WTC11 (cell line): ENCODE measurements around the gene RSPO3. TPM values are rescaled to one million over a fixed set of nuclear protein-coding genes. Genes with fewer than 3 reads are reported as not detected.
"Not testable (repeated sequence)": the region's sequence is repeated elsewhere in the genome, so short reads cannot be mapped to it uniquely, and the experiment has no call there.

ENCODE experiments used
- ATAC-seq: fragments of 200-7000 bp; cut with Tn5 transposase; 2 replicates; pipeline ENCODE4 v1.10.0; 2021; ENCODE audit warnings: mild to moderate bottlenecking, moderate library complexity
- CTCF ChIA-PET: fragments of 300-600 bp; sonication (Branson Sonifier 250); formaldehyde crosslinking; loops from one replicate; lab custom pipeline; 2021; ENCODE audit warnings: antibody characterized with exemption; lab: Charles Lee
- POLR2A ChIA-PET: fragments of 350-600 bp; sonication (Branson Sonifier 250); formaldehyde crosslinking; loops from one replicate; lab custom pipeline; 2021; ENCODE audit warnings: antibody characterized with exemption; lab: Charles Lee
- DNase-seq: peaks from one replicate; pipeline ENCODE4 v3.0.0; 2021; ENCODE audit warnings: low spot score
- H3K27ac Mint-ChIP-seq: 2 replicates; pipeline ENCODE4 v1.8.0; 2021; ENCODE audit warnings: mixed read lengths
- H3K27me3 Mint-ChIP-seq: 2 replicates; pipeline ENCODE4 v1.8.0; 2021; ENCODE audit warnings: low read depth, mild to moderate bottlenecking, moderate library complexity, mixed read lengths
- H3K36me3 Mint-ChIP-seq: 2 replicates; pipeline ENCODE4 v1.8.0; 2021; ENCODE audit warnings: mixed read lengths
- H3K4me1 Mint-ChIP-seq: 2 replicates; pipeline ENCODE4 v1.8.0; 2022; ENCODE audit warnings: mixed read lengths
- H3K4me3 Mint-ChIP-seq: 2 replicates; pipeline ENCODE4 v1.8.0; 2021; ENCODE audit warnings: mild to moderate bottlenecking, moderate library complexity, mixed read lengths
- H3K9me3 Mint-ChIP-seq: 2 replicates; pipeline ENCODE4 v1.8.0; 2021; ENCODE audit warnings: mixed read lengths
- AR ChIP-seq: fragments of 250-450 bp; sonication (Bioruptor Pico); IDR thresholded peaks from 2 replicates; pipeline ENCODE4 v1.9.0; 2021; ENCODE audit warnings: mild to moderate bottlenecking
- ARID4B ChIP-seq: sonication (generic); formaldehyde crosslinking; IDR thresholded peaks from 2 replicates; pipeline ENCODE4 v1.8.0; 2023; ENCODE audit warnings: missing genetic modification reagents, mild to moderate bottlenecking, borderline replicate concordance
- ATF1 ChIP-seq: sonication (generic); formaldehyde crosslinking; IDR thresholded peaks from 2 replicates; pipeline ENCODE4 v1.8.1; 2023; ENCODE audit warnings: mild to moderate bottlenecking, moderate library complexity, missing genetic modification reagents
- ATF3 ChIP-seq: sonication (generic); formaldehyde crosslinking; conservative IDR thresholded peaks from 2 replicates; pipeline ENCODE4 v1.8.1; 2022; ENCODE audit warnings: mild to moderate bottlenecking, missing genetic modification reagents
- CREB1 ChIP-seq: sonication (generic); formaldehyde crosslinking; IDR thresholded peaks from 2 replicates; pipeline ENCODE4 v1.8.0; 2023; ENCODE audit warnings: mild to moderate bottlenecking, missing genetic modification reagents
- CREM ChIP-seq: sonication (generic); formaldehyde crosslinking; IDR thresholded peaks from 2 replicates; pipeline ENCODE4 v1.8.1; 2022; ENCODE audit warnings: mild to moderate bottlenecking, missing genetic modification reagents, moderate library complexity
- CTCF ChIP-seq: fragments of 200-600 bp; IDR thresholded peaks from 2 replicates; pipeline ENCODE4 v1.8.0; 2022; ENCODE audit warnings: antibody characterized with exemption
- FOXJ3 ChIP-seq: sonication (generic); formaldehyde crosslinking; IDR thresholded peaks from 2 replicates; pipeline ENCODE4 v1.9.0; 2021; ENCODE audit warnings: missing genetic modification reagents, mild to moderate bottlenecking, borderline replicate concordance
- FOXP1 ChIP-seq: sonication (generic); formaldehyde crosslinking; IDR thresholded peaks from 2 replicates; pipeline ENCODE4 v1.8.0; 2022; ENCODE audit warnings: missing genetic modification reagents, mild to moderate bottlenecking, moderate library complexity, borderline replicate concordance
- HMGXB4 ChIP-seq: sonication (generic); formaldehyde crosslinking; IDR thresholded peaks from 2 replicates; pipeline ENCODE4 v1.8.1; 2023; ENCODE audit warnings: mild to moderate bottlenecking, moderate library complexity, missing genetic modification reagents
- NR2C2 ChIP-seq: sonication (generic); formaldehyde crosslinking; IDR thresholded peaks from 2 replicates; pipeline ENCODE4 v1.8.0; 2022; ENCODE audit warnings: mild to moderate bottlenecking, missing genetic modification reagents
- TEAD1 ChIP-seq: sonication (generic); formaldehyde crosslinking; IDR thresholded peaks from 2 replicates; pipeline ENCODE4 v1.8.0; 2022; ENCODE audit warnings: mild to moderate bottlenecking, missing genetic modification reagents
- ZBTB43 ChIP-seq: sonication (generic); formaldehyde crosslinking; IDR thresholded peaks from 2 replicates; pipeline ENCODE4 v1.8.1; 2023; ENCODE audit warnings: mild to moderate bottlenecking, missing genetic modification reagents
- ZNF219 ChIP-seq: sonication (generic); formaldehyde crosslinking; IDR thresholded peaks from 2 replicates; pipeline ENCODE4 v1.8.0; 2023; ENCODE audit warnings: missing genetic modification reagents, mild to moderate bottlenecking, borderline replicate concordance
- ZNF317 ChIP-seq: sonication (generic); formaldehyde crosslinking; IDR thresholded peaks from 2 replicates; pipeline ENCODE4 v1.8.1; 2023; ENCODE audit warnings: low read depth, mild to moderate bottlenecking, moderate library complexity, missing genetic modification reagents, borderline replicate concordance
- ZNF671 ChIP-seq: fragments of 250-450 bp; sonication (Bioruptor Pico); IDR thresholded peaks from 2 replicates; pipeline ENCODE4 v1.8.0; 2021; ENCODE audit warnings: mild to moderate bottlenecking
- total RNA-seq: library from RNA; stranded (reverse); gene quantifications from 3 replicates; pipeline ENCODE4 v1.2.3, GENCODE V29; 2021

Gene RSPO3
- total RNA-seq, 1 experiment from 2014 or later: not detected

GRCh38 chr6:127092466-127092865 is 26.0 kb upstream of the RSPO3 start (continued):
- TF ChIP-seq ARID4B (no peak), ZBTB43 (CRISPR knock-in tag) (no peak), ZNF317 (CRISPR knock-in tag) (no peak), CTCF (no peak), TEAD1 (no peak)

- ChIA-PET CTCF (no interaction called here), POLR2A (no interaction called here)
- no peak for ATAC-seq
These were observed 23.7 kb upstream of the RSPO3 start for GRCh38 chr6:127094791-127095190.

GRCh38 chr6:127096167-127096566 is 22.3 kb upstream of the RSPO3 start:
- ATAC-seq (no peak), DNase-seq (no peak)
- Mint-ChIP-seq H3K36me3 (no peaks in the 10 kb centered on the region), H3K4me3 (no peak overlapping the region), H3K27ac (no peak overlapping the region), H3K27me3 (no peaks in the 10 kb centered on the region), H3K4me1 (no peaks in the 10 kb centered on the region), H3K9me3 (no peaks in the 10 kb centered on the region)
- TF ChIP-seq ZNF219 (CRISPR knock-in tag) (no peak), ATF1 (CRISPR knock-in tag) (no peak), AR (no peak), HMGXB4 (CRISPR knock-in tag) (no peak), NR2C2 (CRISPR knock-in tag) (no peak), FOXP1 (CRISPR knock-in tag) (no peak), CREB1 (CRISPR knock-in tag) (no peak)
- ChIA-PET POLR2A (no interaction called here), CTCF (interaction anchor here (0.5 kb wide), 1 partner anchor 106 kb away, joined by 3 read pairs; no protein-coding TSS in a partner anchor)

More at GRCh38 chr6:127094791-127095190, 23.7 kb upstream of the RSPO3 start:
- no peak overlapping the region for H3K4me3 Mint-ChIP-seq
- no peaks in the 10 kb centered on the region for H3K27me3 Mint-ChIP-seq
- H3K36me3 Mint-ChIP-seq: no peaks in the 10 kb centered on the region
- H3K9me3 Mint-ChIP-seq: no peaks in the 10 kb centered on the region
- TF ChIP-seq ATF1 (CRISPR knock-in tag) (no peak), ATF3 (no peak), CREM (no peak), ZNF671 (no peak), FOXJ3 (no peak)
- no peak for DNase-seq
- no peak overlapping the region for H3K27ac Mint-ChIP-seq
- peaks cover 4% of the 10 kb centered on the region for H3K4me1 Mint-ChIP-seq

- DNase-seq, H3K27me3 Mint-ChIP-seq, ATAC-seq, H3K4me3 Mint-ChIP-seq, CTCF ChIA-PET, H3K27ac Mint-ChIP-seq, H3K4me1 Mint-ChIP-seq, H3K9me3 Mint-ChIP-seq, H3K36me3 Mint-ChIP-seq: not testable (repeated sequence)
- POLR2A ChIA-PET: interaction anchor here (0.7 kb wide), 1 partner anchor 16 kb away, joined by 5 read pairs; no protein-coding TSS in a partner anchor
These were observed 21.0 kb upstream of the RSPO3 start for GRCh38 chr6:127097442-127097841.
